ENCODE data around the gene ANO4.

The ANO4 gene

DNA sequence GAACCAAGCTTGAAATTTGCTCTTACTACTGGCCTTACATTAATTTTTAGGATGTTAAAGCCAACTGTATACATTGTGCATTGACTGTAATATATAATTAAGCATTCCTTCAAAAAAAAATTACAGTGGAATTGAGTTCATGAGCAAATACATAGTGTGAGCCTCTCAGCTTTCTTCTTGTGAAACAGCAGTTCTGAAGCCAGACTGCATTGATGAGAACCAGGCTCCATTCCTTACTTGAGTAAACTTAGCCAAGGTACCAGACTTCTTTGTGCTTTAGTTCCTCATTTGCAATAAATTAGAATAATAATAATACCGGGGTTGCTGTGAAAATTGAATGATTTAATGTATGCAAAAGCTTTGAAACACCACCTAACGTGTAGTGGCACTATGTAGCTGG lies 169.5 kb downstream of the ANO4 start:
- Histone ChIP-seq H3K27ac (replicated peaks) (no peak overlapping the region), H3K4me3 (replicated peaks; ENCODE audit: insufficient read depth, low read length) (no peak overlapping the region), H3K27me3 (ENCODE audit: insufficient read depth, poor library complexity, severe bottlenecking) (no peaks in the 10 kb centered on the region)
- no peak for DNase-seq (ENCODE audit: low read depth in 1 of 2, low spot score in 1 of 2)
- TF ChIP-seq, protein P1, sequence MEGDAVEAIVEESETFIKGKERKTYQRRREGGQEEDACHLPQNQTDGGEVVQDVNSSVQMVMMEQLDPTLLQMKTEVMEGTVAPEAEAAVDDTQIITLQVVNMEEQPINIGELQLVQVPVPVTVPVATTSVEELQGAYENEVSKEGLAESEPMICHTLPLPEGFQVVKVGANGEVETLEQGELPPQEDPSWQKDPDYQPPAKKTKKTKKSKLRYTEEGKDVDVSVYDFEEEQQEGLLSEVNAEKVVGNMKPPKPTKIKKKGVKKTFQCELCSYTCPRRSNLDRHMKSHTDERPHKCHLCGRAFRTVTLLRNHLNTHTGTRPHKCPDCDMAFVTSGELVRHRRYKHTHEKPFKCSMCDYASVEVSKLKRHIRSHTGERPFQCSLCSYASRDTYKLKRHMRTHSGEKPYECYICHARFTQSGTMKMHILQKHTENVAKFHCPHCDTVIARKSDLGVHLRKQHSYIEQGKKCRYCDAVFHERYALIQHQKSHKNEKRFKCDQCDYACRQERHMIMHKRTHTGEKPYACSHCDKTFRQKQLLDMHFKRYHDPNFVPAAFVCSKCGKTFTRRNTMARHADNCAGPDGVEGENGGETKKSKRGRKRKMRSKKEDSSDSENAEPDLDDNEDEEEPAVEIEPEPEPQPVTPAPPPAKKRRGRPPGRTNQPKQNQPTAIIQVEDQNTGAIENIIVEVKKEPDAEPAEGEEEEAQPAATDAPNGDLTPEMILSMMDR (IDR thresholded peaks at IDR 0.05; ENCODE audit: insufficient read depth, low read length): no peak
- no peak for TF ChIP-seq SPI1 (IDR thresholded peaks at IDR 0.05; ENCODE audit: borderline replicate concordance, low read depth)
- TF ChIP-seq, protein P2, sequence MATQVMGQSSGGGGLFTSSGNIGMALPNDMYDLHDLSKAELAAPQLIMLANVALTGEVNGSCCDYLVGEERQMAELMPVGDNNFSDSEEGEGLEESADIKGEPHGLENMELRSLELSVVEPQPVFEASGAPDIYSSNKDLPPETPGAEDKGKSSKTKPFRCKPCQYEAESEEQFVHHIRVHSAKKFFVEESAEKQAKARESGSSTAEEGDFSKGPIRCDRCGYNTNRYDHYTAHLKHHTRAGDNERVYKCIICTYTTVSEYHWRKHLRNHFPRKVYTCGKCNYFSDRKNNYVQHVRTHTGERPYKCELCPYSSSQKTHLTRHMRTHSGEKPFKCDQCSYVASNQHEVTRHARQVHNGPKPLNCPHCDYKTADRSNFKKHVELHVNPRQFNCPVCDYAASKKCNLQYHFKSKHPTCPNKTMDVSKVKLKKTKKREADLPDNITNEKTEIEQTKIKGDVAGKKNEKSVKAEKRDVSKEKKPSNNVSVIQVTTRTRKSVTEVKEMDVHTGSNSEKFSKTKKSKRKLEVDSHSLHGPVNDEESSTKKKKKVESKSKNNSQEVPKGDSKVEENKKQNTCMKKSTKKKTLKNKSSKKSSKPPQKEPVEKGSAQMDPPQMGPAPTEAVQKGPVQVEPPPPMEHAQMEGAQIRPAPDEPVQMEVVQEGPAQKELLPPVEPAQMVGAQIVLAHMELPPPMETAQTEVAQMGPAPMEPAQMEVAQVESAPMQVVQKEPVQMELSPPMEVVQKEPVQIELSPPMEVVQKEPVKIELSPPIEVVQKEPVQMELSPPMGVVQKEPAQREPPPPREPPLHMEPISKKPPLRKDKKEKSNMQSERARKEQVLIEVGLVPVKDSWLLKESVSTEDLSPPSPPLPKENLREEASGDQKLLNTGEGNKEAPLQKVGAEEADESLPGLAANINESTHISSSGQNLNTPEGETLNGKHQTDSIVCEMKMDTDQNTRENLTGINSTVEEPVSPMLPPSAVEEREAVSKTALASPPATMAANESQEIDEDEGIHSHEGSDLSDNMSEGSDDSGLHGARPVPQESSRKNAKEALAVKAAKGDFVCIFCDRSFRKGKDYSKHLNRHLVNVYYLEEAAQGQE (IDR thresholded peaks at IDR 0.05; ENCODE audit: insufficient replicate concordance, low read depth): no peak
- TF ChIP-seq POLR2AphosphoS5 (IDR thresholded peaks at IDR 0.05; ENCODE audit: low read depth): no peak
- TF ChIP-seq GABPA (IDR thresholded peaks at IDR 0.05; ENCODE audit: low read depth): no peak

DNA sequence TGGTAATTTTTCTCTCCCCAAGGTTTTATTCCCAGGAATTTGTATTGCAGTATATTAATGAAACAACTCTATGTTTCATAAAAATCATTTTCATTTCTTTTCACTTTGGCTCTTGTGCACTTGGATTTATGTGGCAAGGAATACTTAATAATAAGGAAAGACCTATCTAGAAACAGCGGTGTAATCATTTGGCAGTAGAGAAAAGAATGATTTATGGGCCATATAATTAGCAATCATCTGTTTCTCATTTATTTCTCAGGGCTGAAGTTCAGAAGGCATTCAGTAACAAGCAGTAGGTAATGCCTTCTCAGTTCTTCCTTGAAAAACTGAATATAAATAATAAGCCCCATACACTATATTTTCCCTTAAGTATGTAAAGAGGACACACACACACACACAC lies 172.6 kb downstream of the ANO4 start:
- DNase-seq (ENCODE audit: low read depth in 1 of 2, low spot score in 1 of 2): no peak
- no peak overlapping the region for H3K4me3 ChIP-seq (replicated peaks; ENCODE audit: insufficient read depth, low read length)
- no peak overlapping the region for H3K27ac ChIP-seq (replicated peaks)
- H3K27me3 ChIP-seq (ENCODE audit: insufficient read depth, poor library complexity, severe bottlenecking): no peaks in the 10 kb centered on the region
- no peak for TF ChIP-seq SPI1 (IDR thresholded peaks at IDR 0.05; ENCODE audit: borderline replicate concordance, low read depth)

DNA sequence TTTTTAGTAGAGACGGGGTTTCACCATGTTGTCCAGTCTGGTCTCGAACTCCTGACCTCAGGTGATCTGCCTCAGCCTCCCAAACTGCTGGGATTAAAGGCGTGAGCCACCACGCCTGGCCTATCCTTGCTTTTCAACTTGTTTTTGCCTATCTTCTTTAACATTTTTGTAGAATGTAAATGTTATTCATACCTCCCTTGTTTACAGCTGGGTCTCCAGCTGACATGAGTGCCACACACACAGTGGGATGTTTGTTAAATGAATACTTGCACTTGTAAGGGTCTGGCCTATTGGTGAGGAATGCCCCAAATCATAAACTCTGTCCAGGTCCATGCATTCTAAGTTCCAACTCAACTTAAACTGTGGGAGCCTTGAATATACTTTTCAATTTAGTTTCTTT lies 176.3 kb downstream of the ANO4 start:
- no peak for DNase-seq (ENCODE audit: low read depth in 1 of 2, low spot score in 1 of 2)
- Histone ChIP-seq H3K27ac (replicated peaks) (no peak overlapping the region), H3K27me3 (ENCODE audit: insufficient read depth, poor library complexity, severe bottlenecking) (no peaks in the 10 kb centered on the region), H3K4me3 (replicated peaks; ENCODE audit: insufficient read depth, low read length) (no peak overlapping the region)
- TF ChIP-seq, protein P1 (IDR thresholded peaks at IDR 0.05; ENCODE audit: insufficient read depth, low read length): no peak
- TF ChIP-seq GABPA (IDR thresholded peaks at IDR 0.05; ENCODE audit: low read depth): no peak
- TF ChIP-seq, protein P2 (IDR thresholded peaks at IDR 0.05; ENCODE audit: insufficient replicate concordance, low read depth): no peak
- no peak for TF ChIP-seq SPI1 (IDR thresholded peaks at IDR 0.05; ENCODE audit: borderline replicate concordance, low read depth)
- TF ChIP-seq POLR2AphosphoS5 (IDR thresholded peaks at IDR 0.05; ENCODE audit: low read depth): no peak

DNA sequence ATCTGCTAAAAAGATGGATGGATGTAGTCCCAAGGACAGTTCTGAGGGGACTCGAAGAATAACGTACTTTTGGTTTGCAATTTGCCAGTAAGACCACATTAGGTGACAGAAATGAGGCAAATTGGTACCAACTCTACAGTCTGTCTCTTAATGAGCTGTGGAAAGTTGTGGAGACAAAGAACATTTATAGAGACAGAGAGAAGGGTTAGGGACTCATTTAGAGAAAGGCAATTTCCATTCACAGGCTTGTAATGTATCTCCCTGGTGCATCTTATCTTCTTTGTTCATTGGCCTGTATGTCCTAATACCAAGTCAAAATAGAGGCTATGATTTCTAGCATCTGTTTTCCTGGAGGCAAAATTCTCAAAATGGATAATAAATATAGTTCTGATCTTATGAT lies 177.5 kb downstream of the ANO4 start:
- Histone ChIP-seq H3K27me3 (ENCODE audit: insufficient read depth, poor library complexity, severe bottlenecking) (no peaks in the 10 kb centered on the region), H3K27ac (replicated peaks) (no peak overlapping the region), H3K4me3 (replicated peaks; ENCODE audit: insufficient read depth, low read length) (no peak overlapping the region)
- TF ChIP-seq, protein P1 (IDR thresholded peaks at IDR 0.05; ENCODE audit: insufficient read depth, low read length): no peak
- TF ChIP-seq POLR2AphosphoS5 (IDR thresholded peaks at IDR 0.05; ENCODE audit: low read depth) (no peak), SPI1 (IDR thresholded peaks at IDR 0.05; ENCODE audit: borderline replicate concordance, low read depth) (no peak), GABPA (IDR thresholded peaks at IDR 0.05; ENCODE audit: low read depth) (no peak)
- TF ChIP-seq, protein P2 (IDR thresholded peaks at IDR 0.05; ENCODE audit: insufficient replicate concordance, low read depth): no peak
- DNase-seq (ENCODE audit: low read depth in 1 of 2, low spot score in 1 of 2): no peak

Measured in HL-60 (cell line).